GM18867 (cell line): Measurements from ENCODE around the gene CCDC38.

ENCODE experiments used
- ATAC-seq: cut with Tn5 transposase; IDR thresholded peaks from one replicate; pipeline ENCODE4 v1.9.1; 2021; ENCODE audit warnings: mild to moderate bottlenecking, moderate library complexity; ENCODE audit not compliant: unreplicated experiment

Gene CCDC38

GRCh38 chr12:95838125-95838524 is 104.3 kb downstream of the CCDC38 start:
- no peak for ATAC-seq

DNA sequence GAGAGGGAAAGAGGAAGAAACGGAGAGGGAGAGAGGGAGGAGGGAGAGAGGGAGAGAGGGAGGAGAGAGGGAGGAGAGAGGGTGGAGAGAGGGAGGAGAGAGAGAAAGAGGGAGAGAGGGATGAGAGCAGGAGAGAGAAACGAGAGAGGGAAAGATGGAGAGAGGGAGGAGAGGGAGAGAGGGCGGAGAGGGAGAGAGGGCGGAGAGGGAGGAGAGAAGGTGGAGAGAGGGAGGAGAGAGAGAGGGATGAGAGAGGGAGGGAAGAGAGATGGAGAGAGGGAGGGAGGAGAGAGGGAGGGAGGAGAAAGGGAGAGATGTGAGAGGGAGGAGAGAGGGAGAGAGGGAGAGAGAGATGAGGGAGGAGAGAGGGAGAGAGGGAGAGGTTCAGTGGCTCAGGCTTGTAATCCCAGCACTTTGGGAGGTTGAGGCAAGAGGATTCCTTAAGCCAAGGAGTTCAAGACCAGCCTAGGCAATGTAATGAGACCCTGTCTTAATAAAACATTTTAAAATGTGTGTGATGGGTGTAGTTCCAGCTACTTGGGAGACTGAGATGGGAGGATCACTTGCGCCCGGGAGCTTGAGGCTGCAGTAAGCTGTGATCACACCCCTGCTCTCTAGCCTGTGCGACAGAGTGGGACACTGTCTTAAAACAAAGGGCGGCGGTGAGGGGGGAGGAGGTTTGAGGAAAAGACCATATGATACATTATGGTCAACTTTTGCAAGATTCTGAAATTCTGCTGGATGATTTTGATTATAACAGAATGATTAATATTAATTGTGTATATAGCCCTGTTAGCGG is 105.0 kb downstream of the CCDC38 start:
- no peak for ATAC-seq

DNA sequence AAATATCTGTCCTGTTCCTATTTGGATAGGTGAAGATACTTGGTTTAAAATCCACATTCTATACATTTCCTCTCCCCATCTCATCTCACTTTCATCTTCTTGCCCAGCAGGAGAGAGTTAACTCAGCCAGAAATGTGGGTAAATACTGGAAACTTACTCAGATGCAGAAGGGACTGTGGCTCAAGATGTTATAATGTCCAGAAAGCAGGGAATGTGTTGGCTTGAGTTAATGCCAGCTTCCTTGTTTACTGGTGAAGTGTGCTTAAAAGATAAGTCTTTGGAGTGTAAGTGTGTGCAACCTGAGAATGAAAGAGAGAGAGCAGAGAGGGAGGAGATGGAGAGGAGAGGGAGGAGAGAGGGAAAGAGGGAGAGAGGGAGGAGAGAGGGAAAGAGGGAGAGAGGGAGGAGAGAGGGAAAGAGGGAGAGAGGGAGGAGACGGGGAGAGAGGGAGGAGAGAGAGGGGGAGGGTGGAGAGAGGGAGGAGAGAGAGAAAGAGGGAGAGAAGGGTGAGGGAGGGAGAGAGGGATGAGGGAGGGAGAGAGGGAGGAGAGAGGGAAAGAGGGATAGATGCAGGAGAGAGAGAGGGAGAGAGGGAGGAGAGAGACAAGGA is 105.7 kb downstream of the CCDC38 start:
- no peak for ATAC-seq

- no peak for ATAC-seq
Observed at GRCh38 chr12:95836185-95836609, 106.2 kb downstream of the CCDC38 start.

GRCh38 chr12:95834572-95834971 is 107.8 kb downstream of the CCDC38 start:
- no peak for ATAC-seq

DNA sequence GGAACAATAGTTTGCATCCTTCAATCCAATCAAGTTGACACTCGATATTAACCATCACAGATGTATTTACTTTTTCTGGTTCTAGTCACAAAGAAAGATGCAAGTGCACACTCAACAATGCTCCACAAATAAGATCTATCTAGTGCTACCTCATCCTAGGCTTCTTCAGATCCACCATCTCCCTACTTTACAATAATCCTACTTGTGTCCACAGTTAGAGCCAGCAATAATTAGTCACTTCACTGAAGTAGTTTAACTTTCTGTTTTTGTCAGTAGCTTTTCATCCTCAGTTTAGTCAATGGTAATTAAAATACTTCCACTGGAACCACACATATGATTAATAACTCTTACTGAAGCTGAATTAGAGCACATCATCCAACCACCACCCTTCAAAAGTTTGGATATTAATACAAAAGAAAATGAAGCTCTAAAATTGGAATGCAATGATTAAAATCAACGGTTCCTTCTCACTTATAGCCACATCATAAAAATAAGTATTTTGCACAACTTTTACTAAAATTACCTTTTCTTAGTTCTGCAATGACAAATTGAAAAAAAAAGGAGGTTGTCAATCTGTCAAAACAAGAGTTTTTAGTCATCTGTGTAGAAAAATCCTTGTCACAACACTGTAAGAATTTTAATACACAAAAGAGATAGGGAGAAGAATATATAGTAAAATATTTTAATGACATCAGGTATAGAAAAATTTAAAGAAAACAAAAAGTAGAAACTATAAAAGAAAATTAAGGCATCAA is 111.9 kb downstream of the CCDC38 start:
- no peak for ATAC-seq

GRCh38 chr12:95829395-95829794 is 113.0 kb downstream of the CCDC38 start:
- ATAC-seq = no peak

GRCh38 chr12:95820096-95820703 is 122.2 kb downstream of the CCDC38 start:
- no peak for ATAC-seq
